RWPE2 (cell line): ENCODE measurements around the gene RAD51D.

Experiments
- ATAC-seq: fragments of 200-7000 bp; cut with Tn5 transposase; 3 replicates; pipeline ENCODE4 v1.9.1; 2021; ENCODE audit warnings: low read depth
- DNase-seq: peaks from one replicate; pipeline ENCODE4 v3.0.0-alpha.2; 2020; ENCODE audit warnings: low spot score
- H3K27ac ChIP-seq: fragments of 450-650 bp; 2 replicates; pipeline ENCODE4 v1.5.1; 2017; ENCODE audit warnings: mild to moderate bottlenecking; ENCODE audit not compliant: poor library complexity, severe bottlenecking
- H3K27me3 ChIP-seq: fragments of 250-450 bp; sonication (Bioruptor Pico); 2 replicates; pipeline ENCODE4 v1.5.1; 2021; ENCODE audit warnings: mild to moderate bottlenecking, moderate library complexity; ENCODE audit not compliant: insufficient read depth, poor library complexity, severe bottlenecking
- H3K36me3 ChIP-seq: fragments of 250-450 bp; sonication (Bioruptor Pico); 2 replicates; pipeline ENCODE4 v1.5.1; 2020; ENCODE audit warnings: low read depth, mild to moderate bottlenecking, moderate library complexity
- H3K4me1 ChIP-seq: fragments of 250-450 bp; sonication (Bioruptor Pico); 2 replicates; pipeline ENCODE4 v1.5.1; 2021; ENCODE audit warnings: mild to moderate bottlenecking, moderate library complexity; ENCODE audit not compliant: insufficient read depth, poor library complexity, severe bottlenecking
- H3K4me3 ChIP-seq: fragments of 250-450 bp; sonication (Bioruptor Pico); 2 replicates; pipeline ENCODE4 v1.5.1; 2021; ENCODE audit warnings: mild to moderate bottlenecking, moderate library complexity; ENCODE audit not compliant: severe bottlenecking
- H3K9me3 ChIP-seq: fragments of 250-450 bp; sonication (Bioruptor Pico); 2 replicates; pipeline ENCODE4 v1.5.1; 2021; ENCODE audit warnings: mild to moderate bottlenecking, moderate library complexity; ENCODE audit not compliant: severe bottlenecking
- TF ChIP-seq, protein P1 (sequence below): fragments of 450-650 bp; IDR thresholded peaks from one replicate; pipeline ENCODE4 v1.5.1; 2017; ENCODE audit warnings: mild to moderate bottlenecking, moderate library complexity; ENCODE audit not compliant: poor library complexity, severe bottlenecking

RAD51D gene

DNA sequence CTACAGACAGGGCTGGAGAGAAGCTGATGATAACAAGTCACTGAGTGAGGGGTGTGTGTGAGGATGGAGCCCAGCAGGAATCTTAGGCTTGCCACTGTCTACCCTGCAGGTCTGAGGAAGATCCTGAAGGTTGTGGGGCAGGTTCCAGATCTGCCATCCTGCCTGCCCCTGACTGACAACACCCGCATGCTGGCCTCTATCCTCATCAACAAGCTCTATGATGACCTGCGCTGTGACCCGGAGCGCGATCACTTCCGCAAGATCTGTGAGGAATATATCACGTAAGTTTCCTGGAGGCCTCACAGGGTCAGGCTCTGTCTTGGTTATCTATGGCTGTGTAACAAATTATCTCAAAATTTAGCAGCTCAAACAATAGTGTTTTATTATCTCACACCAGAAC, 44.2 kb upstream of the RAD51D start:
- ATAC-seq (no peak), DNase-seq (no peak)
- no peak overlapping the region for H3K27ac ChIP-seq
- no peak overlapping the region for H3K4me3 ChIP-seq
- H3K36me3 ChIP-seq = no peaks in the 10 kb centered on the region
- TF ChIP-seq, protein P1, sequence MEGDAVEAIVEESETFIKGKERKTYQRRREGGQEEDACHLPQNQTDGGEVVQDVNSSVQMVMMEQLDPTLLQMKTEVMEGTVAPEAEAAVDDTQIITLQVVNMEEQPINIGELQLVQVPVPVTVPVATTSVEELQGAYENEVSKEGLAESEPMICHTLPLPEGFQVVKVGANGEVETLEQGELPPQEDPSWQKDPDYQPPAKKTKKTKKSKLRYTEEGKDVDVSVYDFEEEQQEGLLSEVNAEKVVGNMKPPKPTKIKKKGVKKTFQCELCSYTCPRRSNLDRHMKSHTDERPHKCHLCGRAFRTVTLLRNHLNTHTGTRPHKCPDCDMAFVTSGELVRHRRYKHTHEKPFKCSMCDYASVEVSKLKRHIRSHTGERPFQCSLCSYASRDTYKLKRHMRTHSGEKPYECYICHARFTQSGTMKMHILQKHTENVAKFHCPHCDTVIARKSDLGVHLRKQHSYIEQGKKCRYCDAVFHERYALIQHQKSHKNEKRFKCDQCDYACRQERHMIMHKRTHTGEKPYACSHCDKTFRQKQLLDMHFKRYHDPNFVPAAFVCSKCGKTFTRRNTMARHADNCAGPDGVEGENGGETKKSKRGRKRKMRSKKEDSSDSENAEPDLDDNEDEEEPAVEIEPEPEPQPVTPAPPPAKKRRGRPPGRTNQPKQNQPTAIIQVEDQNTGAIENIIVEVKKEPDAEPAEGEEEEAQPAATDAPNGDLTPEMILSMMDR = no peak
- peaks cover 10% of the 10 kb centered on the region for H3K4me1 ChIP-seq
- no peaks in the 10 kb centered on the region for H3K9me3 ChIP-seq
- H3K27me3 ChIP-seq = peaks cover 4% of the 10 kb centered on the region

DNA sequence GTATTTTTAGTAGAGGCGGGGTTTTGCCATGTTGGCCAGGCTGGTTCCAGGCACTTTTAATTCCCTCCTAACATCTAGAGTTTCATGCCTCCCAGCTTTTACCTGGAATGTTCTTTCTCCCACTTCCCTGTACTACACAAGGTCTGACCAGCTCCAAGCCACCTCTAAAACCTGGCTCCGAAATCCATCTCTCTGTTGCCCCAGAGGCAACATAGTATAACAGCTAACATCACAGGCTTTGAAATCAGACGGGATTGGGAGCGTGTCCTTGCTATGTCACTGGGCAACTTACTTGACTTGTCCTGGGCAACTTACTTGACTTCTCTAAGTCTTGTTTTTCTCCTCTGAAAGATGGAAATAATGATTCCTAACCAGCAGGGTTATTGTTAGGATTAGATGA, 43.1 kb upstream of the RAD51D start:
- Histone ChIP-seq H3K4me3 (no peak overlapping the region), H3K27me3 (peaks cover 4% of the 10 kb centered on the region), H3K27ac (no peak overlapping the region), H3K36me3 (no peaks in the 10 kb centered on the region), H3K4me1 (peaks cover 10% of the 10 kb centered on the region), H3K9me3 (no peaks in the 10 kb centered on the region)
- TF ChIP-seq, protein P1 = no peak
- no peak for ATAC-seq
- no peak for DNase-seq

DNA sequence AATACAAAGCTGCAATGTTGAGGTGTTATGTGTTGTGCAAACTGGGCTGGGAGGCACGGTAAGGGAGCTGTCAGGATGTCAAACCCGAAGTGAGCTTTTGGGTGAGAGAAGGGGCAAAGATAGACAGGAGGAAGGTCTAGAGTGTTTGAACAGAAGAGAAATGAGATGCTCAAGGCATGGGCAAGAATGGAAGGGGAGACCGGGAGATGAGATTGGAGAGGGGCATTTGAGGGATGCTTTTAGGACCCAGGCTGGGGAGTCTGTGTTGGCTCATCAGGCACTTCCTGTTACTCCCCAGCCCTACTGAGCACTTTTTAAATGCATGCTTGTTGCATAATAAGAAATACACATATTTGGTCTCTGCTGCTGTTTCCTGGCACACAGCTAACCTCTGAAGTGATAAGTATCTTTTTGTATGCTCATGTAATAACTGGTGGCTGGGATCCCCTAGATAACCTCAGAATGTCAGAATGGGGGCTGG, 41.7 kb upstream of the RAD51D start:
- H3K36me3 ChIP-seq = no peaks in the 10 kb centered on the region
- peaks cover 4% of the 10 kb centered on the region for H3K27me3 ChIP-seq
- no peak overlapping the region for H3K4me3 ChIP-seq
- DNase-seq (no peak), ATAC-seq (no peak)
- TF ChIP-seq, protein P1 = no peak
- H3K9me3 ChIP-seq = no peaks in the 10 kb centered on the region
- H3K27ac ChIP-seq = no peak overlapping the region
- peaks cover 10% of the 10 kb centered on the region for H3K4me1 ChIP-seq

DNA sequence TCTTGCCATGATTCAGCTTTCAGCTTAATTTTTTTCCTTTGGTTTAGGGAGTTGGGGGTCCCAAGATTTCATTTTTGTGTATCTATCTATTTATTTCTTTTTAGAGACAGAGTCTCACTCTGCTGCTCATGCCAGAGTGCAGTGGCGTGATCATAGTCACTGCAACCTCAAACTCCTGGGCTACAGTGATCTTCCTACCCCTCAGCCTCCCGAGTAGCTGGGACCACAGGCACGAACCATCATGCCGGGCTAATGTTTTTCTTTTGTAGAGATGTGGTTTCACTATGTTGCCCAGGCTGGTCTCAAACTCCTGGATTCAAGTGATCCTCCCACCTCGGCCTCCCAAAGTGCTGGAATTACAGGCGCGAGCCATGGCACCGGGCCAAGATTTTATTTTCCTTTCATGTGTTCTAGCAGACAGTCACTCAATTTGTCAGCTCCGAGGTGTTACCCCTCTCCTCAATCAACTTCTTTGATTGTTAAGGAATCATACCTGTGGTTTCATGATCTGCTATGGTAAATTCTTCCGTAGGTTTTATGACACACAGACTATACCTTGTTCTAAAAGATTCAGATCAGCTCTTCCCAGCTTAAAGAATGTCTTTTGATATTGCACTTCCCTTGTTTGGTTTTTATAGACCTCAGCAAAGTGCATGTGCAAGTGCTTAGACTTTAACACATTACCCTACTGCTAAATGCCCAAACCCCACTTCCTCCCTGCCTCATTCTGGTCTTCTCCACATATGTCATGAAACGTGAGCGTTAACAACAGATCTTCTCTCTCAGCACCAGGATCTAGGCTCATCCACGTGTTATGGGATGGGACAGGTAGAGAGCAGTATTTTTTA, 40.9 kb upstream of the RAD51D start:
- Histone ChIP-seq H3K27me3 (peaks cover 4% of the 10 kb centered on the region), H3K36me3 (no peaks in the 10 kb centered on the region), H3K9me3 (no peaks in the 10 kb centered on the region), H3K4me1 (peaks cover 10% of the 10 kb centered on the region), H3K4me3 (no peak overlapping the region), H3K27ac (no peak overlapping the region)
- TF ChIP-seq, protein P1 = no peak
- ATAC-seq (no peak), DNase-seq (no peak)

DNA sequence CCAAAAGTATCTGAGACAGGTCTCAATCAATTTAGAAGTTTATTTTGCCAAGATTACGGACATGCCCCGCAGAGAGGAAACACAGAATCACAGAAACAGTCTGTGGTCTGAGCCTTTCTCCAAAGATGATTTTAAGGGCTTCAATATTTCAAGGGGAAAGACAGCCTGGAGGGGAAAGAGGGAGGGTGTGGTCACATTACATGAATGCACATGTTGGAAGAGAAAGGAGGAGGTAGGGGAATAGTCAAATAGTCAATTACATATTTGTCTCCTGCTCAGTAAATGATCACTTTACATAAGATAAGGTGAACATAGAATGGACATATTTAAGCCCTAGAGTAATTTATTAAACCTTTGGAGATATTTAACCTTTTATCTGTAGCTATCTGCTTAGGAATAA, 40.3 kb upstream of the RAD51D start:
- ATAC-seq (no peak), DNase-seq (no peak)
- Histone ChIP-seq H3K36me3 (no peaks in the 10 kb centered on the region), H3K27me3 (peaks cover 4% of the 10 kb centered on the region), H3K4me3 (no peak overlapping the region), H3K27ac (no peak overlapping the region), H3K9me3 (no peaks in the 10 kb centered on the region), H3K4me1 (peaks cover 10% of the 10 kb centered on the region)
- TF ChIP-seq, protein P1 = no peak
